Measurements from ENCODE around the gene SRPK3. TPM values are rescaled to one million over a fixed set of nuclear protein-coding genes. Genes with fewer than 3 reads are reported as not detected.

SRPK3 gene
- polyA plus RNA-seq, 12 donors = 109 to 276 (median 201) TPM; not detected in 1

- no peak for DNase-seq
Observed at GRCh38 chrX:153779891-153780677, 757 bp upstream of the SRPK3 start.

GRCh38 chrX:153781428-153782047 is 697 bp downstream of the SRPK3 start:
- DNase-seq = no peak

GRCh38 chrX:153782313-153782712 is 1.5 kb downstream of the SRPK3 start:
- DNase-seq = no peak

GRCh38 chrX:153782871-153783270 is 2.0 kb downstream of the SRPK3 start:
- no peak for DNase-seq

- no peak for DNase-seq
Observed at GRCh38 chrX:153783378-153784013, 2.7 kb downstream of the SRPK3 start.

GRCh38 chrX:153784325-153784967 is 3.6 kb downstream of the SRPK3 start:
- no peak for DNase-seq

GRCh38 chrX:153786669-153787068 is 5.8 kb downstream of the SRPK3 start:
- no peak for DNase-seq

- no peak for DNase-seq
Observed at GRCh38 chrX:153789654-153790053, 8.8 kb downstream of the SRPK3 start.

- DNase-seq = no peak
Observed at GRCh38 chrX:153791104-153791852, 10.4 kb downstream of the SRPK3 start.

GRCh38 chrX:153792368-153792767 is 11.5 kb downstream of the SRPK3 start:
- DNase-seq = no peak

GRCh38 chrX:153793291-153793690 is 12.4 kb downstream of the SRPK3 start:
- no peak for DNase-seq

- DNase-seq = peak; percentile 94
Observed at GRCh38 chrX:153794018-153794896, 13.4 kb downstream of the SRPK3 start, which contains the start of the genes IDH3G and SSR4. TSS of gene IDH3G (minus strand) at chrX:153794375. CDS start at chrX:153794326, 49 bp downstream. TSS of gene SSR4 (plus strand) at chrX:153794668. CDS start at chrX:153794688, 20 bp downstream.

- no peak for DNase-seq
Observed at GRCh38 chrX:153794897-153795816, 14.3 kb downstream of the SRPK3 start.

GRCh38 chrX:153797415-153798015 is 16.7 kb downstream of the SRPK3 start:
- no peak for DNase-seq

- no peak for DNase-seq
Observed at GRCh38 chrX:153799326-153799725, 18.5 kb downstream of the SRPK3 start.

- no peak for DNase-seq
Observed at GRCh38 chrX:153800177-153800722, 19.4 kb downstream of the SRPK3 start.

- no peak for DNase-seq
Observed at GRCh38 chrX:153800746-153801145, 19.9 kb downstream of the SRPK3 start.

GRCh38 chrX:153801669-153802068 is 20.8 kb downstream of the SRPK3 start:
- DNase-seq = no peak

All from muscle of arm (tissue), 12 donors.